Activated CD4-positive, alpha-beta T cell treated with anti-CD3 and anti-CD28 coated beads, Interleukin-2, amount 10 ng/mL, durations not matched to agents 7 days and 5 days (primary cell): ENCODE results near the gene NR1I3. TPM values are rescaled to one million over a fixed set of nuclear protein-coding genes. Genes with fewer than 3 reads are reported as not detected.
"Not testable (repeated sequence)": the region's sequence is repeated elsewhere in the genome, so short reads cannot be mapped to it uniquely, and the experiment has no call there.

Experiments used
- CTCF ChIA-PET: fragments of 350-600 bp; sonication (Branson Sonifier 250); formaldehyde crosslinking; loops from one replicate; lab custom pipeline; 2021; ENCODE audit warnings: antibody characterized with exemption; lab: Charles Lee
- POLR2A ChIA-PET: fragments of 350-600 bp; sonication (Branson Sonifier 250); formaldehyde crosslinking; loops from one replicate; lab custom pipeline; 2021; ENCODE audit warnings: antibody characterized with exemption; lab: Charles Lee
- DNase-seq: peaks from one replicate; pipeline ENCODE4 v3.0.0-alpha.2; 2020
- H3K27ac Mint-ChIP-seq: one replicate; pipeline ENCODE4 v1.8.0; 2021; ENCODE audit warnings: mild to moderate bottlenecking, moderate library complexity, mixed read lengths
- H3K27me3 Mint-ChIP-seq: one replicate; pipeline ENCODE4 v1.8.0; 2021; ENCODE audit warnings: mixed read lengths
- H3K36me3 Mint-ChIP-seq: one replicate; pipeline ENCODE4 v1.8.0; 2021; ENCODE audit warnings: low read depth, mixed read lengths
- H3K4me1 Mint-ChIP-seq: one replicate; pipeline ENCODE4 v1.8.0; 2021; ENCODE audit warnings: mixed read lengths
- H3K4me3 Mint-ChIP-seq: one replicate; pipeline ENCODE4 v1.8.0; 2021; ENCODE audit warnings: mild to moderate bottlenecking, moderate library complexity, mixed read lengths
- H3K9me3 Mint-ChIP-seq: one replicate; pipeline ENCODE4 v1.8.0; 2021; ENCODE audit warnings: mixed read lengths
- total RNA-seq, 2 experiments: library from RNA; stranded (reverse); gene quantifications; one replicate each; pipeline ENCODE4 v1.2.3, GENCODE V29; 2021

Gene NR1I3
- total RNA-seq, 2 experiments from 2014 or later: not detected

DNA sequence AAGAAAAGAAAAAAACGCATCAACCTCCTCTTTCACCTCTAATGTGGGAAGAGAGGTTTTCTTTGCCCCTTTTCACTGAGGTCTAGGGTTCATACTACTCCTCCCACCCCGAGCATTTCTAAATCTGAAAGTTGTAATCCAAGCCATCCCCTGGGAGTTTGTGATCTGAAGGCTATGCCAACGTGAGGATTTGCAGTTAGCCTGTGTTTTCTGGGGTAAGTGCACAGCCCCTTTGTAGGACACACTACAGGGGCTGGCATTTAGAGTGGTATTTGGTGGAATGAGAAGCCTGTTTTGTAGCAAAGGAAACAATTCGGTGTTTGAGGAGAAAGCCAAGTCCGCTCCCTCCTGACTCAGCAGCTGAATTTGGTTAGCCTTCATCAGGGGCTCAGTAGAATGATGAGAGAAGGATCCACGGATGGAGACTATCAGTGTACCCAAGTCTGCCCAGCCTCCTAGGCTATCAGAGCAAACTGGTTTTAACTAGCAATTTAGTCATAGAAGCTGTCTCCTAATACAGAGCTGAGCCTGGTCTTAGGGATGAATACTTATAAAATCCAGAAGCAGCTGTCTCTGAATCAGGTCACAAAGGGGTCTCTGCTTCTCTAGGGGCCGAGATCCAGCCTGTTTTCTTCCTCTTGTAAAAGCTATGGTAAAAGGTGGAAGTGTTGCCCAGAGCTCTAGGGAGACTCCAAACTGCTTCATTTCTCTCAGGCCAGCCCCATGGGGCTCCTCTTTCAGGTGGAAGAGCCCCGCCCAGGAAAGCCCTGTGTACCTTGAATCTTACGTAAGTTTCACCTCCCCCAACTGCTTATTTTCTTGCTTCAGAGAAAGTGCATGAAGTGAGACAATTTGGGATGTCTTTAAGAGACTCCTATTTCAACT is 22.6 kb upstream of the NR1I3 start:
- Mint-ChIP-seq H3K4me3 (no peak overlapping the region), H3K27me3 (peaks cover 53% of the 10 kb centered on the region), H3K36me3 (peaks cover 15% of the 10 kb centered on the region), H3K9me3 (peaks cover 16% of the 10 kb centered on the region), H3K27ac (no peak overlapping the region), H3K4me1 (peaks cover 13% of the 10 kb centered on the region)
- ChIA-PET POLR2A (no interaction called here), CTCF (interaction anchor here (0.7 to 1.4 kb wide), 4 partner anchors 9 to 46 kb away, joined by 3 to 4 read pairs (median 4); no protein-coding TSS in a partner anchor)
- no peak for DNase-seq

DNA sequence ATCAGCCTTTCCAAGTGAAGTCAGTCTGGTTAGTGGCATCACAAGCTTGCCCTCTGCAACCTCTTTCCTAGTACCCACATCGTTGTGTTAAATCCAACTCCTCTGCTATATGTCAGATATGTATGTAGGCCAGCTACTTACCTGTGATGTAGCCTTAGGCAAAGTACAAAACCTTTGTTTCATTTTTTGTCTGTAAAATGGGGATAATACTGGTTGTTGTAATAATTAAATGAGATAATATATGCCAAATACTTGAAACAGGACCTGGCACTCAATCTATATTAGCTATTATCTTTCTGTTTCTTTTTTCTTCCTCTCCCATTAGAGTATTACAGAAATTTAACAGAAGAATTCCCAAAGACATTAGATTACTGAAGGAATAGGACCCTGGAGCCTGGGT is 21.8 kb upstream of the NR1I3 start:
- H3K36me3 Mint-ChIP-seq: peaks cover 15% of the 10 kb centered on the region
- H3K4me3 Mint-ChIP-seq: no peak overlapping the region
- no peak for DNase-seq
- H3K4me1 Mint-ChIP-seq: peaks cover 13% of the 10 kb centered on the region
- H3K9me3 Mint-ChIP-seq: peaks cover 17% of the 10 kb centered on the region
- H3K27ac Mint-ChIP-seq: no peak overlapping the region
- peaks cover 55% of the 10 kb centered on the region for H3K27me3 Mint-ChIP-seq
- CTCF ChIA-PET: interaction anchor here (0.7 to 1.7 kb wide), 5 partner anchors 10 to 47 kb away, joined by 3 to 5 read pairs (median 4); partner anchors contain the start of gene TOMM40L
- POLR2A ChIA-PET: no interaction called here

DNA sequence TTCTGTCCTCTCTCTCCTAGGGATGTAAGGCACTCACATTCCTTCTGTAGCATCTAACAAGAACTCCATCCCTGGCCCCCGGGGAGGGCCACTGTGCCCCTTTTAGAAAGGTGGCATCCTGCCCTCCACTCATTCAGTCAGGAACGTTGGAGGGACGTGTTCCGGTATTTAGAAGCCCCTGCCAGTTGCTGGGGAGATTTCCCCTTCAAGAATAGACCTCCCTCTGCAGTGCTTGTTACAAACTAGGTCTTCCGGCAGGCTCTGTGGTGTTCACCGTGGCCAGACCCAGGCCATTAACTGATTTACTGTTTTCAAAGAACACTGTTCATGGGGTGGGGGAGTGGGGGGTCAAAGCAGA is 21.3 kb upstream of the NR1I3 start:
- H3K36me3 Mint-ChIP-seq: peaks cover 15% of the 10 kb centered on the region
- DNase-seq: no peak
- peaks cover 55% of the 10 kb centered on the region for H3K27me3 Mint-ChIP-seq
- H3K4me3 Mint-ChIP-seq: peak overlapping the region; percentile 61
- H3K4me1 Mint-ChIP-seq: peaks cover 13% of the 10 kb centered on the region
- peaks cover 17% of the 10 kb centered on the region for H3K9me3 Mint-ChIP-seq
- ChIA-PET POLR2A (no interaction called here), CTCF (interaction anchor here (0.7 to 1.7 kb wide), 5 partner anchors 9 to 47 kb away, joined by 3 to 5 read pairs (median 4); partner anchors contain the start of gene TOMM40L)
- no peak overlapping the region for H3K27ac Mint-ChIP-seq

DNA sequence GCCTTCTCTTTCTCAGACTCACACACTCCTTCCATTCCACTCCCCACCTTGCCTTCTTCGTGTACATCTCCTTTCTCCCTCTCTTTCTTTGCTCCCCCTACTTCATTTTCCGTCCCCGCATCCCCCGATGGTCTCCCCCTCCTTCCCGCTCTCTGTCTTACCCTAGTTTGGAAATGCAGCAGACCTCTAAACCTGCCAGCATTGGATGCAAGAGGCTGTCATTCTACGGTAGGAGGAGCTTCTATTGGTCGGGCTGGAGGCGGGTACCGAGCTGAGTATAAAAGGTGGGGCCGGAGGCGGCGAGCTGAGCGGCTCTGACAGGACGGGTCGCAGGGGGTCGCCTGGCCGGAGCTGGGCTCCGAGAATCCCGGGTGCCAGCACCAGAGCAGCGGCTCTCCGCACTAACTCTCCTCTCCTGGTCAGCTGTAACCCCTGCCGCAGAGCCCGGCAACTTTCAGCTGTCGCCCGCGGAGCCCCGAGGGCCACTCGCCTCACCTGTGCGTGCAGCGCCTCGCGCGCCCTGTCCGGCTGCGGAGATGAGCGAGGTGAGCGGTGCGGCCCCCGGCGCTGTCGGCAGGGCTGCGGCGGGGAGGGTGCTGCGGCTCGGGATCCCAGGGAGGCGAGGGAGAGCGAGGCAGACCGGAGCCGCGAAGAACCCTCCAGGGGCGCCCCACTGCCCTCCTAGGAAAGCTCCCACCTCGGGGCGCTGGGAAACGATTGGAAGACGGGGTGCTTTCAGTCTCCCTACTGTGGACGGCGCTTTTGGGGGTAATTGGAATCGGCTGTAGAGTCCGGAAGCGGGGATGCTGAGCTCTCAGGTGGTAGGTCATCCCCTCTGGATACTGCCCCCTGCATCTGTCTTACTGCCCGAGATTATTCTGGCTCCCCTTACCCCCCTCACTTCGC is 20.7 kb upstream of the NR1I3 start, which contains the start of gene PCP4L1:
PCP4L1 (plus strand) TSS at position 307 of the 906 bp plus-strand sequence; CDS start at position 537, 230 bp downstream.
- H3K4me3 Mint-ChIP-seq: peak within 1 kb of the TSS; percentile 61
- POLR2A ChIA-PET: no interaction called here
- H3K4me1 Mint-ChIP-seq: peaks cover 13% of the 10 kb centered on the region
- CTCF ChIA-PET: interaction anchor here (0.6 to 1.7 kb wide), 8 partner anchors 9 to 162 kb away, joined by 3 to 5 read pairs (median 4); partner anchors contain the start of gene TOMM40L
- peaks cover 15% of the 10 kb centered on the region for H3K36me3 Mint-ChIP-seq
- peak; percentile 51 for DNase-seq
- peaks cover 17% of the 10 kb centered on the region for H3K9me3 Mint-ChIP-seq
- peaks cover 55% of the 10 kb centered on the region for H3K27me3 Mint-ChIP-seq
- H3K27ac Mint-ChIP-seq: peak within 1 kb of the TSS; percentile 3

DNA sequence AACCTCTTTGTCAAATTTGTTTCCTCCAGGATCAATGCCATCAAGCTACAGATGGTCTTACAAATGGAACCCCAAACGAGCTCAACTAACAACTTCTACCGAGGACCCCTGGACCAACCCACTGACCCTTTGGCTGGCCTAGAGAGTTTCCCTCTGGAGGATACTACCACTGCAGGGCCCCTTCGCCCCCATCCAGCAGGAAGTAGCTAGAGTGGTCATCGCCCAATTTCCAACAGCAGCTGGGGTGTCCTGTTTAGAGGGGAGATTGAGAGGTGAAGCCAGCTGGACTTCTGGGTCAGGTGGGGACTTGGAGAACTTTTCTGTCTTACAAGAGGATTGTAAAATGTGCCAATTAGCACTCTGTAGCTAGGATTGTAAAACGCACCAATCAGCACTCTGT is 19.1 kb upstream of the NR1I3 start:
- CTCF ChIA-PET: interaction anchor here (0.7 to 1.0 kb wide), 3 partner anchors 30 to 50 kb away, joined by 3 read pairs; partner anchors contain the start of gene TOMM40L
- DNase-seq, H3K4me3 Mint-ChIP-seq, POLR2A ChIA-PET, H3K27ac Mint-ChIP-seq: not testable (repeated sequence)
- H3K4me1 Mint-ChIP-seq: peaks cover 13% of the 10 kb centered on the region
- peaks cover 51% of the 10 kb centered on the region for H3K27me3 Mint-ChIP-seq
- peaks cover 15% of the 10 kb centered on the region for H3K36me3 Mint-ChIP-seq
- peaks cover 17% of the 10 kb centered on the region for H3K9me3 Mint-ChIP-seq

DNA sequence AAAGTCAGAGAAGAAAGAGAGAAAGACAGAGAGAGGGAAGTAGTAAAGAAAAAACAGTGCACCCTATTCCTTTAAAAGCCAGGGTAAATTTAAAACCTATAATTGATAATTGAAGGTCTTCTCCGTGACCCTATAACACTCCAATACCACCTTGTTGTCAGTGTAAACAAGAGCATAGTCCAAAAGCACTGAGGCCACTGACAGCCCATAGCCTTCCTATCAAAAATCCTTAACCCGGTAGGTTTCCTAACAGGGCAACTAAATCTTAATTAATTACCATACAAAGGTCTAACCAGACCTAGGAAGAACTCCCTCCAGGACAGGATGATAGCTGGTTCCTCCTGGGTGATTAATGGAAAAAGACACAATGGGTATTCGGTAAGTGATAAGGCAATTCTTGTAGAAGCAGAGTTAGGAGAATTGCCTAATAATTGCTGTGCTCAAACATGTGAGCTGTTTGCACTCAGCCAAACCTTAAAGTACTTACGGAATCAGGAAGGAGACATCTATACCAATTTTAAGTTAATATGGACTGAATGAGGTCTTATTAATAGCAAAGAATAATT is 18.0 kb upstream of the NR1I3 start:
- POLR2A ChIA-PET, DNase-seq, CTCF ChIA-PET, H3K27ac Mint-ChIP-seq, H3K4me3 Mint-ChIP-seq: not testable (repeated sequence)
- H3K36me3 Mint-ChIP-seq: peaks cover 15% of the 10 kb centered on the region
- peaks cover 43% of the 10 kb centered on the region for H3K27me3 Mint-ChIP-seq
- peaks cover 12% of the 10 kb centered on the region for H3K4me1 Mint-ChIP-seq
- peaks cover 17% of the 10 kb centered on the region for H3K9me3 Mint-ChIP-seq

DNA sequence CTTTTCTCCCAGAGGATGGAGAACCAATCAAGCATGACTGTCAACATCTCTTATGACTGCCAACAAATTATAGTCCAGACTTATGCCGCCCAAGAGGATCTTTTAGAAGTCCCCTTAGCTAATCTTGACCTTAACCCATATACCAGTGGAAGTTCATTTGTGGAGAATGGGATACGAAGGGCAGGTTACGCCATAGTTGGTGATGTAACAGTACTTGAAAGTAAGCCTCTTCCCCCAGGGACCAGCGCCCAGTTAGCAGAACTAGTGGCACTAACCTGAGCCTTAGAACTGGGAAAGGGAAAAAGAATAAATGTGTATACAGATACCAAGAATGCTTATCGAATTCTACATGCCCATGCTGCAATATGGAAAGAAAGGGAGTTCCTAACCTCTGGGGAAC is 17.3 kb upstream of the NR1I3 start:
- POLR2A ChIA-PET, CTCF ChIA-PET, H3K4me3 Mint-ChIP-seq, DNase-seq, H3K27ac Mint-ChIP-seq: not testable (repeated sequence)
- Mint-ChIP-seq H3K9me3 (peaks cover 17% of the 10 kb centered on the region), H3K4me1 (peaks cover 12% of the 10 kb centered on the region), H3K36me3 (peaks cover 15% of the 10 kb centered on the region), H3K27me3 (peaks cover 36% of the 10 kb centered on the region)

DNA sequence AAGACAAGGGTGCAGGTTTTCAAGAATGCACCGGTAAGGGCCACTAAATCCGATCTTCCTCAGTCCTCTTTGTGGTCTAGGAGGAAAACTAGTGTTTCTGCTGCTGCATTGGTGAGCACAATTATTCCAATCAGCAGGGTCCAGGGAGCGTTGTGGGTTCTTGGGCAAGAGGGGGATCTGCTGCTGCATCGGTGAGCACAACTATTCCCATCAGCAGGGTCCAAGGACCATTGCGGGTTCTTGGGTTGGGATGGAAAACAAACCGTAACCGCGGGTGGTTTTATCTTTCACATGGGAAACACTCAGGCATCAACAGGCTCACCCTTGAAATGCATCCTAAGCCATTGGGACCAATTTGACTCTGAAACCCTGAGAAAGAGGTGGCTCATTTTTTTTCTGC is 13.6 kb upstream of the NR1I3 start:
- Mint-ChIP-seq H3K4me3 (no peak overlapping the region), H3K27me3 (peaks cover 11% of the 10 kb centered on the region), H3K9me3 (peaks cover 8% of the 10 kb centered on the region), H3K36me3 (no peaks in the 10 kb centered on the region), H3K27ac (no peak overlapping the region), H3K4me1 (no peaks in the 10 kb centered on the region)
- no peak for DNase-seq
- ChIA-PET POLR2A (no interaction called here), CTCF (no interaction called here)

DNA sequence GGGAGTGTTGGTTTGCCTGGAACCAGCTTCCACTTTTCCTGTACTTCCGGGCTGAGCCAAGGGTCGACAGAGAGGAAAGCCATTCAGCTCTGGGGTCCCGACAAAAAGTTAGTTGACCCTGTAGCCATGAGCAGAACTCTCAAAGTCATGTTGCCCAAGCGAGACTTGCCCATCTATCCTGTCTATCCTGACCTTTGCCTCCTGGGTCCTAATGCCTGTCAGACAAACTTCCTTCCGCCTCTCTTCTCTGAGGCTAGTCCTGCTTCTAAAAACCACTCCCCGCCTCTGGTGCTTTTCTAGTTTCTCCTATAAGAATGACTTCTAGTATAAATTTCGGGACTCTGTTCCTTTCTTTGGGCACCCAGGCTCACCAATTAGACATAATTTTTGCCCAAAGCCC is 12.8 kb upstream of the NR1I3 start:
- Mint-ChIP-seq H3K9me3 (peaks cover 8% of the 10 kb centered on the region), H3K4me1 (no peaks in the 10 kb centered on the region), H3K4me3 (no peak overlapping the region), H3K36me3 (no peaks in the 10 kb centered on the region), H3K27ac (no peak overlapping the region), H3K27me3 (peaks cover 12% of the 10 kb centered on the region)
- DNase-seq: no peak
- POLR2A ChIA-PET: no interaction called here
- CTCF ChIA-PET: interaction anchor here (1.5 to 4.4 kb wide), 3 partner anchors 8 to 25 kb away, joined by 3 to 21 read pairs (median 5); partner anchors contain the start of genes PCP4L1 and TOMM40L

DNA sequence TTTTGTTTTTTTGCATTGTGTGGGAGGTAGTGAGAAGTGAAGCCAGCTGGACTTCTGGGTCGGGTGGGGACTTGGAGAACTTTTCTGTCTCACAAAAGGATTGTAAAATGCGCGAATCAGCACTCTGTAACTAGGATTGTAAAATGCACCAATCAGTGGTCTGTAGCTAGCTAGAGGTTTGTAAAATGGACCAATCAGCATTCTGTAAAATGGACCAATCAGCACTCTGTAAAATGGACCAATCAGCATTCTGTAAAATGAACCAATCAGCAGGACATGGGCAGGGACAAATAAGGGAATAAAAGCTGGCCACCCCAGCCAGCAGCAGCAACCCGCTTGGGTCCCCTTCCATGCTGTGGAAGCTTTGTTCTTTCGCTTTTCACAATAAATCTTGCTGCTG is 12.1 kb upstream of the NR1I3 start:
- CTCF ChIA-PET: interaction anchor here (1.5 to 4.4 kb wide), 3 partner anchors 9 to 24 kb away, joined by 3 to 21 read pairs (median 5); partner anchors contain the start of genes PCP4L1 and TOMM40L
- H3K9me3 Mint-ChIP-seq, H3K36me3 Mint-ChIP-seq, H3K4me1 Mint-ChIP-seq, H3K4me3 Mint-ChIP-seq, DNase-seq, H3K27ac Mint-ChIP-seq, POLR2A ChIA-PET, H3K27me3 Mint-ChIP-seq: not testable (repeated sequence)

DNA sequence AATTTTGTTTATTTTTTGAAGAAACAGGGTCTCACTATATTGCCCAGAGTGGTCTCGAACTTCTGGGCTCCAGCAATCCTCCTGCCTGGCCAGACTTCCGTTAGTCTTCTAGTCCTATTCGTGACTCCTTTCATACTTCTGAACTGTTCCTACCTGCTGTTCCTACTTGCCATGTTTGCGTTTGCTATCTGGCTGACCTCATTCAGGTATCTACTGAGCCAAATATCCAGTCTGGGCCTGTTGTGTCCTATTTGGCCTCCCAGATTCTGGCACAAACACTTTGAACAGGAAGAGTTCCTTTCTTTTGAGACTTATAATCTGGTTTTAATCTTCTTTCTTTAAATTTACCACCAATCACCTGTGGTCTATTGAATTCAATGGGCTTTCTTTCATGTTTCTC is 6.9 kb upstream of the NR1I3 start:
- Mint-ChIP-seq H3K27me3 (peaks cover 23% of the 10 kb centered on the region), H3K9me3 (peaks cover 3% of the 10 kb centered on the region), H3K36me3 (no peaks in the 10 kb centered on the region), H3K4me3 (no peak overlapping the region), H3K27ac (no peak overlapping the region), H3K4me1 (no peaks in the 10 kb centered on the region)
- DNase-seq: no peak
- CTCF ChIA-PET: interaction anchor here (2.6 kb wide), 1 partner anchor 19 kb away, joined by 14 read pairs; the partner anchor contains the start of gene TOMM40L
- POLR2A ChIA-PET: no interaction called here

DNA sequence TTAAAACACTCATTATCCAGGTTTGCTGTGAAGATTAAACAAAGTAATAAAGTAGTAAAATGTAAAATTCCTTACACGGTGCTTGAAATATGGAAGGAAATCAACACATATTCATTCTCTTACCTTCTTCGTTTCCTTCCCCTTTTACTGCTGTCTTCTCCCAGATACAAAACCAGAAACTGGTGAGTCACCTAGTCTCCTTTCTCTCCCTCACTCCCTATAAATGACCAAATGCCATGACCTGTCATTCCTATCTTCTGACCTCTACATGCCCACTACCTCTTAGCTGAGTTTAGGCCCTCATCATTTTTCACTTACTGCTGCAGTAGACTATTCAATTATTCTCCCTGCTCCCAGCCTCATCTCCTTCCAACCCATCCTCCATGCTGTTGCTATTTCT is 4.3 kb upstream of the NR1I3 start:
- no peak overlapping the region for H3K4me3 Mint-ChIP-seq
- no peak for DNase-seq
- peaks cover 23% of the 10 kb centered on the region for H3K27me3 Mint-ChIP-seq
- no peaks in the 10 kb centered on the region for H3K4me1 Mint-ChIP-seq
- CTCF ChIA-PET: interaction anchor here (0.5 kb wide), 1 partner anchor 16 kb away, joined by 4 read pairs; the partner anchor contains the start of gene PCP4L1
- POLR2A ChIA-PET: no interaction called here
- H3K27ac Mint-ChIP-seq: no peak overlapping the region
- no peaks in the 10 kb centered on the region for H3K36me3 Mint-ChIP-seq
- H3K9me3 Mint-ChIP-seq: no peaks in the 10 kb centered on the region
